Measurements from ENCODE around the gene SHC1.
A peak's percentile ranks its signal among the peaks of the same experiment; 100 is the strongest.

SHC1 gene

DNA sequence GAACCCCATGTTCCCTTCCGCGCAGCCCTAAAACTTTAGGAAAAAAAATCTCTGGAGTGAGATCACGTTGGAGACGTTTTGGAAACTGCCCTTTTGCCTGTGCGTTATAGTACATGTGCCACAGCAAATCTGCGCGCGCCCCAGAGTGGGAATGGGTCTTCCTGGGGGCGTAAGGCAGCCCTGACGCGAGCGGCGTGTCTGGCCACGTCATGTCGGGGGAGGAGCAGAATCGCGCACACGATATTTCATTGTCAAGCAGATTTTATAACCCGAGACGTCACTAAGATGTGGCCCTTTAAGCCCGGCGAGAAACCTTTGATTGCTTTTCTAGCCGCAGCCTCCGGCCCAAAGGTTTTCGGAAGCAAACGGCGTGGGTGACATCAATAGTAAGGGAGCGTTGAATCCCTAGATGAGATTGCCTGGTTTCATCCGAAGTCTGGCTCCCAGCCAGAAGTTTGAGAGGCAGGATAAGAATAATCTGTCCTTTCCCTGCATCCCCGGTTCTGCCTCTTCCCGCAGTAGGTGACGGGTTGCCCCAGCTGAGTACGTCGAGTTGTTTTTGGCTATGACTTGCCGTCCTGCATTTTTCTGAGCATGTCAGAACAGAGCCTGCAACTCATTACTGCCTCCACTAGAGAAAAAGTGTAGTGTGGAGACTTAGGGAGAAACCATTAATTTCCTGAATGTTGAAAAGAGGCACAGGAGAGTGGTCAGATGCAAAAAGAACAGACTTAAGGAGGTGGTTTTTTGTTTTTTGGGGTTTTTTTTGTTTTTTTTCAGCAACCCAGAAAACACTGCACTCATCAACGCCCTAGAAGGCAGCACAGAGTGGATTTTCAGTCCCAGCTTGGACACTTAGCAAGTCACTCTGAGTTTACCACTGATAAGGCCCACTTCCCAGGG is 33.2 kb downstream of the SHC1 start:
- DNase-seq (ENCODE audit: low read depth), result peak; percentile 95

GRCh38 chr1:154936555-154937084 is 33.9 kb downstream of the SHC1 start, which contains the start of gene PMVK:
Gene PMVK (minus strand): TSS chr1:154936719. CDS start chr1:154936685, 34 bp downstream.
- peak; percentile 97 for DNase-seq (ENCODE audit: low read depth)

- DNase-seq (ENCODE audit: low read depth), result no peak
Measured at GRCh38 chr1:154935749-154936554, 34.6 kb downstream of the SHC1 start.

GRCh38 chr1:154934358-154934948 is 36.1 kb downstream of the SHC1 start:
- no peak for DNase-seq (ENCODE audit: low read depth)

DNA sequence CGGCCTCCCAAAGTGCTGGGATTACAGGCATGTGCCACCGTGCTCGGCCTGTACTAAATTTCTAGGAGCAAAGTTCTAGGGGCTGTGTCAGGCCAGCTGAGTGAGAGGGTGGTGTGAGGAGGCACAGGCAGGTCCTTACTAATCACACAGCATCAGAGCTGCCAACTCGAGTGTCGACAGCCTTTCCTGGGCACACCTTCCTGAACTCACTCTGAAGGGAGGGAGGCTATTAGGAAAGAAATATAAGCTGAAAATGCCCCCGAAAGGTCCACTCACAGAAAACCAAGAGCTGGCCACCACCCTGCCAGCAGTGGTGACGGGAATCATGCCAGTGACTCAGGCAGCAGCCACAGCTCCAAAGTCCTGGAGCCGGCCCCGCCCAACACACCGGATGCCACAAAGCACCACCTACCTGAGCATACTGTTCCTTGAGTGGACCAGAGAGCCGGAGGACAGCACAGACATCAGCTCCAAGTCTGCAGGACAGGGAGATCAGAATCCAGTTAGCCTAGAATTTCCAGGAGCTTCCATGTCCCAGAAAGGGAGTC is 38.5 kb downstream of the SHC1 start:
- peak; percentile 34 for DNase-seq (ENCODE audit: low read depth)

GRCh38 chr1:154926201-154926600 is 44.3 kb downstream of the SHC1 start:
- DNase-seq (ENCODE audit: low read depth), result no peak

DNA sequence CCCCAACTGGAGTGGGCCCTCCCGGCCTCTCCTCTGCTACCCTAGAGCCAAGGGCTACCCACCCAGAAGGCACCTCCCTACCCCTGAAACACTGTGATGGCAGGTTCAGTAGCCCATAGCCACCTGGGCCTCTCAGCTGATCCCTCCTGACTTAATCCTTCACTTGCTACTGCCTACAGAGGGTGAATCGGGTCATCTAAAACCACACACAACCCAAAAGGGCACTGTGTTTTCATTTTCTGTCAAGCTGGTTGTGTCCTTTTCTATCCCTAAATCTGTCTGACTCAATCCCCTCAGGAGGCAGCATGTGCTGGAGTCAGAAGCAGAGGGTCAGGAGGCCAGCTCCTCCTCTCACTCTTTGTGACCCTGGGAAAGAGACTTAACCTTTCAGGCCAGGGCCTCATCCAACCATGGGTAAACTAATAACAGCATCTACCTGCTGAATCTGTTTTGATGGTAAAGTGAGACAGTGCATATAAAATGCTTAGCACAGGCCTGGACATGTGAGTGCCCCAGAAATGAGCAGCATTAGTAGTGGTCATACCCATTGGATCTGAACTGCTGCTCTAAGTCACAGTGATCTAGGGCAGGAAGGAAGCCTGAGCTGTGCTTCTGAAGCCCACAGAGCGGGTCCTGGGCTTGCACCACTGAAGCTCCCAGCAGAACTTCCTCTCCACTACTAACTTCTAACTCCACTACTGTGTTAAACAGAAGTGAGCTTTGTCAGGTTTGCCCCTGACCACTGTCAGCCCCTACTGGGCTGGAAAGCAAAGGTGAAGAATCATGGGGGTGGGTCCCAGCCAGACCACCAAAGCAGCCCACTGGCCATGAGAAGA is 45.0 kb downstream of the SHC1 start:
- no peak for DNase-seq (ENCODE audit: low read depth)

DNA sequence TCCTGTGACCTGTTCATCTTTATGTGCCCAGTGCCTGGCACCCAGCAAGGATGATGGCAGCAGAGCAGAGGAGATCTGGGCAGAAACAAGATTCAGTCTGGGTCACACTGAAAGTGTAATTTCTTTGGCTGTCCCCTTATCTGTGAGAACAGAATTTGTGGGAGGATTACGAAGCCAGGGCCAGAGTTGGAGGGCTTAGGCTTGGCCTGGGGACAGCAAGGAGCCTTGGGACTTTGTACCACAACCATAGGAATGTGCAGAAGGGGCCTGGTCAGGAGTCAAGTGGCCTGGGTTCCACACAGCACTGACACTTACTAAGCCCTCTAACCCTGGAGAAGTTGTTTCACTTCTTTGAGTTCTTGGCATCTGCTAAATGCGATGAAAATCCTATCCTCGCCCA is 46.9 kb downstream of the SHC1 start:
- DNase-seq (ENCODE audit: low read depth), result no peak

- DNase-seq (ENCODE audit: low read depth), result no peak
Measured at GRCh38 chr1:154913273-154913672, 57.3 kb downstream of the SHC1 start.

DNA sequence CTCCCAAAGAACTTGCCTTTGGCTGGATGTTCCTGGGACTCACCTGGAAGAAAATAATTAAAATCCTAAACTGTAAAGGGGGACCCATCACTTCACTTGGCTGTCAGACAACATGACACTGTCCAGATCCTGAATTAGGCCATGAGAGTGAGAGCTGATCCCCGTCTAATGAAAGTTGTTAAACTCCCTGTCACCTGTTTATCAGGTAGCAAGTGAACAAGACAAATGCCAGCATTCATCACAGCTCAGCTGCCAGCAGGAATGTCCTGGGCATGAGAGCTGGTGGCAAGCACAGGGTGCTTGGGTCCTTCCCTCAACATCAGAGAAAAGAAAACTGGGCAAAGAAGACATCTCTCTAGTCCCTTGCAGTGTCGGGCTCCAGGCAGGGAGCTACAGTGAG is 57.8 kb downstream of the SHC1 start:
- DNase-seq (ENCODE audit: low read depth), result no peak

All from ELR (cell line).